B cell (primary cell): ENCODE measurements around the gene COG3. TPM values are rescaled to one million over a fixed set of nuclear protein-coding genes. Genes with fewer than 3 reads are reported as not detected.

ENCODE experiments used
- ATAC-seq: fragments of 200-7000 bp; cut with Tn5 transposase; one replicate; pipeline ENCODE4 v1.10.0; 2021; ENCODE audit warnings: low read depth, mild to moderate bottlenecking, moderate number of reproducible peaks, moderate library complexity
- CTCF ChIA-PET: fragments of 350-600 bp; sonication (Branson Sonifier 250); formaldehyde crosslinking; loops from one replicate; lab custom pipeline; 2021; ENCODE audit warnings: antibody characterized with exemption, inconsistent platforms; lab: Charles Lee
- POLR2A ChIA-PET: fragments of 350-600 bp; sonication (Branson Sonifier 250); formaldehyde crosslinking; loops from one replicate; lab custom pipeline; 2021; ENCODE audit warnings: antibody characterized with exemption; lab: Charles Lee
- DNase-seq: peaks from one replicate; pipeline ENCODE4 v3.0.0; 2013
- H2AFZ ChIP-seq: 2 replicates; pipeline ENCODE4 v1.6.1; 2012; ENCODE audit warnings: mild to moderate bottlenecking, low read depth, low read length; ENCODE audit not compliant: insufficient read depth, poor library complexity, severe bottlenecking
- H3K27ac ChIP-seq, 2 donors: 1 replicate in 1 of 2; 2 replicates in 1 of 2; pipeline ENCODE4 v1.5.1; 2012 to 2013; ENCODE audit warnings: low read length in 2 of 2, mild to moderate bottlenecking in 2 of 2, moderate library complexity in 1 of 2
- H3K27me3 ChIP-seq, 4 experiments: fragments of 200-600 bp in 1 of 4; sonication (generic) in 1 of 4; replicated peaks in 1 of 4; 1 replicate in 2 of 4; 2 replicates in 2 of 4; pipeline versions ENCODE4 v1.6.1 to v1.7.0; 2013 to 2016; ENCODE audit warnings: low read length in 3 of 4, mild to moderate bottlenecking in 2 of 4, mixed read lengths in 1 of 4, moderate library complexity in 1 of 4; ENCODE audit not compliant: insufficient read depth in 4 of 4, control insufficient read depth in 3 of 4; ENCODE audit errors: control extremely low read depth in 1 of 4
- H3K36me3 ChIP-seq, 2 experiments: replicated peaks in 1 of 2; 1 replicate in 1 of 2; 2 replicates in 1 of 2; pipeline versions ENCODE4 v1.6.1 to v1.7.1; 2013; ENCODE audit warnings: low read length in 1 of 2; ENCODE audit not compliant: insufficient read depth in 2 of 2, control insufficient read depth in 1 of 2; ENCODE audit errors: control extremely low read depth in 1 of 2, extremely low read depth in 1 of 2
- H3K4me1 ChIP-seq, 2 donors: fragments of 200-600 bp in 1 of 2; sonication (generic) in 1 of 2; 1 replicate in 1 of 2; 2 replicates in 1 of 2; pipeline versions ENCODE4 v1.5.1 to v1.6.1; 2013 to 2017; ENCODE audit warnings: low read length in 2 of 2; ENCODE audit not compliant: control insufficient read depth in 2 of 2, insufficient read depth in 2 of 2
- H3K4me2 ChIP-seq: replicated peaks from 2 replicates; pipeline ENCODE3; 2012; ENCODE audit warnings: mild to moderate bottlenecking, low read depth, low read length; ENCODE audit not compliant: poor library complexity, severe bottlenecking
- H3K4me3 ChIP-seq, 5 experiments: fragments of 200-600 bp in 1 of 5; sonication (generic) in 1 of 5; 1 replicate in 3 of 5; 2 replicates in 2 of 5; pipeline versions ENCODE4 v1.5.1 to v1.7.0; 2011 to 2016; ENCODE audit warnings: low read length in 4 of 5, mild to moderate bottlenecking in 4 of 5, low read depth in 2 of 5, control low read depth in 1 of 5, moderate library complexity in 1 of 5; ENCODE audit not compliant: insufficient read depth in 1 of 5; ENCODE audit errors: control extremely low read depth in 1 of 5, extremely low read depth in 1 of 5
- H3K79me2 ChIP-seq: fragments of 200-600 bp; sonication (generic); one replicate; pipeline ENCODE4 v1.6.0; 2016; ENCODE audit warnings: low read length; ENCODE audit not compliant: control insufficient read depth, insufficient read depth
- H3K9ac ChIP-seq: fragments of 200-600 bp; sonication (generic); 2 replicates; pipeline ENCODE4 v1.6.1; 2017; ENCODE audit warnings: mild to moderate bottlenecking, low read length, moderate library complexity
- H3K9me3 ChIP-seq, 3 donors: one replicate each; pipeline versions ENCODE4 v1.6.1 to v1.7.1; 2013; ENCODE audit warnings: low read length in 2 of 3; ENCODE audit not compliant: control insufficient read depth in 2 of 3, insufficient read depth in 1 of 3; ENCODE audit errors: control extremely low read depth in 1 of 3
- H4K20me1 ChIP-seq: 2 replicates; pipeline ENCODE4 v1.6.0; 2012; ENCODE audit warnings: mild to moderate bottlenecking, low read length; ENCODE audit not compliant: insufficient read depth, control insufficient read depth, poor library complexity, severe bottlenecking
- H3K27ac Mint-ChIP-seq: one replicate; pipeline ENCODE4 v1.8.0; 2021; ENCODE audit warnings: mixed read lengths
- H3K27me3 Mint-ChIP-seq: one replicate; pipeline ENCODE4 v1.8.0; 2021; ENCODE audit warnings: mixed read lengths
- H3K4me1 Mint-ChIP-seq: one replicate; pipeline ENCODE4 v1.8.0; 2021; ENCODE audit warnings: mixed read lengths
- H3K4me3 Mint-ChIP-seq: one replicate; pipeline ENCODE4 v1.8.0; 2021; ENCODE audit warnings: mixed read lengths
- H3K9me3 Mint-ChIP-seq: one replicate; pipeline ENCODE4 v1.8.0; 2022; ENCODE audit warnings: mixed read lengths; ENCODE audit not compliant: insufficient read depth
- CTCF ChIP-seq: fragments of 200-600 bp; IDR thresholded peaks from one replicate; pipeline ENCODE4 v1.8.0; 2022; ENCODE audit warnings: antibody characterized with exemption, mild to moderate bottlenecking
- EZH2 ChIP-seq: IDR thresholded peaks from 2 replicates; pipeline ENCODE4 v1.6.1; 2012; ENCODE audit warnings: borderline replicate concordance, low read depth, mild to moderate bottlenecking, moderate library complexity, low read length; ENCODE audit not compliant: insufficient read depth, poor library complexity, severe bottlenecking
- WGBS: methylation state at CpG from one replicate; pipeline ENCODE4 v1.1.5; 2013; ENCODE audit warnings: missing lambda C conversion rate; ENCODE audit not compliant: insufficient coverage; 5-methylcytosine and 5-hydroxymethylcytosine counted together
- intact Hi-C: fragments of 100-400 bp; cut with micrococcal nuclease; formaldehyde crosslinking; loops from one replicate; pipeline ENCODE4 v1.10.0; 2022
- polyA plus RNA-seq: library from polyadenylated mRNA; depleted of rRNA; stranded (reverse); fragments of >200 nt; gene quantifications from 2 replicates; pipeline ENCODE4 v1.2.3, GENCODE V29; 2012
- small RNA-seq: library from RNA; depleted of rRNA; stranded (forward); fragments of <200 nt; gene quantifications from one replicate; pipeline ENCODE3, GENCODE V24; 2012; ENCODE audit warnings: low replicate concordance, low read depth; ENCODE audit not compliant: insufficient read length
- total RNA-seq, 2 donors: library from RNA; stranded (reverse); fragments of 120-200 nt in 1 of 2; gene quantifications; 1 replicate in 1 of 2; 2 replicates in 1 of 2; pipeline versions ENCODE4 v1.2.3 to v1.2.4, GENCODE V29; 2013 to 2022

Gene COG3
- total and polyA plus RNA-seq, 2 donors (not counting 1 experiment from before 2014, with no cell fraction given): 29.5 to 37.3 TPM

GRCh38 chr13:45582408-45583076 is 117.8 kb downstream of the COG3 start:
- TF ChIP-seq CTCF (no peak), EZH2 (no peak)
- Histone ChIP-seq H3K27me3 (peaks cover 0 to 4% (median 0%) of the 10 kb centered on the region in 4 experiments), H3K36me3 (no peaks in the 10 kb centered on the region), H3K4me3 (no peak overlapping the region), H3K4me2 (no peak overlapping the region), H4K20me1 (no peaks in the 10 kb centered on the region), H3K4me1 (no peaks in the 10 kb centered on the region), H3K79me2 (no peaks in the 10 kb centered on the region), H3K27ac (no peak overlapping the region), H2AFZ (no peak overlapping the region), H3K9me3 (no peaks in the 10 kb centered on the region), H3K9ac (no peak overlapping the region)
- Mint-ChIP-seq H3K27me3 (peaks cover 20% of the 10 kb centered on the region), H3K4me3 (no peak overlapping the region), H3K9me3 (peaks cover 2% of the 10 kb centered on the region), H3K4me1 (no peaks in the 10 kb centered on the region), H3K27ac (no peak overlapping the region)
- intact Hi-C loops: no loop called here
- DNase-seq: no peak
- POLR2A ChIA-PET: no interaction called here
- CTCF ChIA-PET: no interaction called here
- ATAC-seq: no peak
- no CpG with 5 or more reads among the region's 3 CpGs for WGBS

GRCh38 chr13:45584816-45585215 is 120.1 kb downstream of the COG3 start:
- no peak overlapping the region for H3K4me3 Mint-ChIP-seq
- ChIA-PET CTCF (no interaction called here), POLR2A (no interaction called here)
- H3K27me3 Mint-ChIP-seq: peaks cover 15% of the 10 kb centered on the region
- ATAC-seq (no peak), DNase-seq (no peak)
- peaks cover 0 to 4% (median 0%) of the 10 kb centered on the region in 4 experiments for H3K27me3 ChIP-seq
- 89% methylated on average over 6 of the region's 6 CpGs for WGBS
- no peak overlapping the region for H3K4me2 ChIP-seq
- no peaks in the 10 kb centered on the region for H3K4me1 Mint-ChIP-seq
- H3K9me3 Mint-ChIP-seq: peaks cover 2% of the 10 kb centered on the region
- no peaks in the 10 kb centered on the region for H3K79me2 ChIP-seq
- intact Hi-C loops: no loop called here
- no peak overlapping the region for H3K27ac ChIP-seq
- no peaks in the 10 kb centered on the region for H3K4me1 ChIP-seq
- H3K4me3 ChIP-seq: no peak overlapping the region
- TF ChIP-seq EZH2 (no peak), CTCF (no peak)
- no peak overlapping the region for H3K27ac Mint-ChIP-seq
- H3K9me3 ChIP-seq: no peaks in the 10 kb centered on the region
- H2AFZ ChIP-seq: no peak overlapping the region
- no peaks in the 10 kb centered on the region for H3K36me3 ChIP-seq
- no peaks in the 10 kb centered on the region for H4K20me1 ChIP-seq
- no peak overlapping the region for H3K9ac ChIP-seq

Small RNA genes within 50 kb of the gene (small RNA-seq; reads per million reads assigned to genes)
- gene RNA5SP27 (not detected), gene TIMM9P3 (not detected)

Other genes with a start within 250 kb of the COG3 start
- gene TPT1, start 123.8 kb upstream of the COG3 start, total RNA-seq: 4,599 and 4,871 TPM in 2 replicates
- 2,507 and 4,635 TPM in 2 replicates for gene TPT1, start 123.8 kb upstream of the COG3 start, polyA plus RNA-seq
- 16.9 and 25.8 TPM in 2 replicates for gene SLC25A30, start 46.6 kb upstream of the COG3 start, total RNA-seq
- gene SLC25A30, start 46.6 kb upstream of the COG3 start, polyA plus RNA-seq: 8.7 and 11.2 TPM in 2 replicates
- not detected in 2 replicates for gene ERICH6B, start 150.8 kb downstream of the COG3 start, total RNA-seq
- not detected in 2 replicates for gene ERICH6B, start 150.8 kb downstream of the COG3 start, polyA plus RNA-seq
- gene CBY2, start 237.4 kb downstream of the COG3 start, total RNA-seq: not detected in 2 replicates
- not detected in 2 replicates for gene CBY2, start 237.4 kb downstream of the COG3 start, polyA plus RNA-seq